GM19455 (cell line): ENCODE data around the gene MRM2.

ENCODE experiments used
- ATAC-seq: cut with Tn5 transposase; IDR thresholded peaks from one replicate; pipeline ENCODE4 v1.9.1; 2021; ENCODE audit not compliant: unreplicated experiment

MRM2 gene

DNA sequence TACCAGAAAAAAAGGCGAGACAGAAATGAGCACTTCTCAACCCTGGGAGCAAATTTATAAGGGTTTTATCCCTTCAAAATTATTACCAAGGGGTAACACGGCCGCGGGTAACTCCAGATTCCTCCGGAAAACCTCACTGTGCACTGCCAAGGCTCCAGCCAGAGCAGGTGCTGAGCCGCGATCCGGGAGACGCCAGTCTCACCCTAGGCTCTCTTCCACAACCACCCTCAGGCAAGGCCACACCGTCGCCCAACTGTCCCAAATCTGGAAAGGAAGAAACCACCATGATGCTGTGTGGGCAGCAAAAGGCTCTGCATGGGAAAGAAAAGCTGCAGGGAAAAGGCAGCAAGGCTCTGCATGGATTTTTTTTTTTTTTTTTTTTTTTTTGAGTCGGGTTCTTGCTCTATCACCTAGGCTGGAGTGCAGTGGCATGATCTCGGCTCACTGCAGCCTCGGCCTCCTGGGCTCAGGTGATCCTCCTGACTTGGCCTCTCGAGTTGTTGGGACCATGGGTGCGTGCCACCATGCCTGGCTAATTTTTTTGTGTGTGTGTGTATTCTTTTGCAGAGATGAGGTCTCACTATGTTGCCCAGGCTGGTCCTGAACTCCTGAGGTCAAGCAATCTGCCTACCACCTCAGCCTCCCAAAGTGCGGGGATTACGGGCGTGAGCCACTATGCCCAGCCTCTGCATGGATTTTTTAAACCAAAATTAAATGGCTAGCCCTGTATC is 48.3 kb downstream of the MRM2 start:
- no peak for ATAC-seq

DNA sequence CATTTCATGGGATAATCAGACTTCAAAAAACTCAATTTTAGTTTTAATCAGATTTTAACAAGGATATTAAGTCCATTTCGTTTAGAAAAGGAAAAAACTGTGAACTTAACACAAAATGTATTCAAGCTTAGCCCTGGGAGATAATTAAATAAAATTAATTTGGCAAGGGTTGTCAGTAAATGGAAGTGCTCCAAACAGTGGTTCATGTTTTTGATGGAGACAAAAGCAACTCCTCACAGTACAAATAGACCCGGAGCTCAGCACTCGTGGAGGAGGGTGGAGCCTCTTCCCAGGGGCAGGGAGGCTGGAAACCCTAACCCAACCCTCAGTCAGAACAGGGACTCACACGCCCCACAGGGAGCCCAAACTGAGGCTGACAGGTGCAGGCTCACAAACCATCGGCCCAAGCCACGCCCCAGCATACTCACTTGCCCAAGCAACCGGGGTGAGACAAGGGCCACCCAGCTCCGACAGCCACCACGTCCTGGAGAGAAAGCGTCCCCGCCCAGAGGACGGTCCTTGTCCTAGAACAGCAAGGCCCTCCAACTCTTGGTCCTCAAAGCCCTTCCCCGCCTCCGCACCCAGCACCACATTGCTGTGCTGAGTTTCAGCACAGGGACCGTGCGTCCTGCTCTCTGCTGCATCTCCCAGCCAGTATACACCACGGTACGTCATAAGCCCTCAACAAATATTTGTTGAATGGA is 49.0 kb downstream of the MRM2 start:
- no peak for ATAC-seq

- no peak for ATAC-seq
These were observed 51.0 kb downstream of the MRM2 start for GRCh38 chr7:2191016-2191415.

DNA sequence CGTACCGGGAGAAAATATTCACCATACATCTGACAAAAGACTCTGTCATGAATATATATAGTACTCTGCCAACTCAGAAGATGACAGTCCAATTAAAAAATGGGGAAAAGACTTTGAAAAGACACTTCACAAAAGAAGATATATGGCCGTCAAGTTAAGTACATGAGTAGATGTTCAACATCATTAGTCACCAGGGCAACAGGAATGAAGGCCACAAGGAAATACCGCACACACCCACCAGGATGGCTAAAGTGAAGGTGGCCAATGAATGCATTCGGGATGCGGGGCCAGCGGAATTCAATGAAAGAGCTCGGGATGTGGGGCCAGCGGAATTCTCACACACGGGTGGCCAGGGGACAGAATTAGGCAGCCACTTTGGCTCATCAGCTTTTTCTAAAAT is 51.5 kb downstream of the MRM2 start:
- no peak for ATAC-seq

- no peak for ATAC-seq
These were observed 55.8 kb downstream of the MRM2 start for GRCh38 chr7:2186166-2186565.

- no peak for ATAC-seq
These were observed 56.3 kb downstream of the MRM2 start for GRCh38 chr7:2185715-2186114.
